GM18867 (cell line): ENCODE measurements around the gene RTP3.
A peak's percentile ranks its signal among the peaks of the same experiment; 100 is the strongest.
"Not testable (repeated sequence)": the region's sequence is repeated elsewhere in the genome, so short reads cannot be mapped to it uniquely, and the experiment has no call there.

Source experiments
- ATAC-seq: cut with Tn5 transposase; IDR thresholded peaks from one replicate; pipeline ENCODE4 v1.9.1; 2021; ENCODE audit warnings: mild to moderate bottlenecking, moderate library complexity; ENCODE audit not compliant: unreplicated experiment

The RTP3 gene

DNA sequence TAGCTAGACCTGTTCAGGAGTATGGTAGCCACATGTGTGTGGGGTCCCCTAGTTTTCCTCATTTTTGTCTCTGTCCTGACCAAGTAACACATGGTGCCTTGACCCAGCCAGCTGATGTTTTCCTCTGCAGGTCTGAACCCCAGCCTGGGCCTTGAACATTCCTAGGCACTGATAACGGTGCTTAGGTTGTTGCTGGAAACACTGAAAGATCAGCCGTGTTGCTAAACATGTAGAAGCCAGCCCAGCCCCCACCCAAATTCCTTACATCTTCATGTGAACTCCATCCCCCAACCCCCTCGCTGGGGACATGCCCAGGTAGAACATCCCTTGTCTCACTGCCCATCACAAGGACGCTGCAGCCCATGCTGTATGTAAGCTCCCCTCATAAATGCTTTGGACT, 18.7 kb downstream of the RTP3 start:
- ATAC-seq = no peak

DNA sequence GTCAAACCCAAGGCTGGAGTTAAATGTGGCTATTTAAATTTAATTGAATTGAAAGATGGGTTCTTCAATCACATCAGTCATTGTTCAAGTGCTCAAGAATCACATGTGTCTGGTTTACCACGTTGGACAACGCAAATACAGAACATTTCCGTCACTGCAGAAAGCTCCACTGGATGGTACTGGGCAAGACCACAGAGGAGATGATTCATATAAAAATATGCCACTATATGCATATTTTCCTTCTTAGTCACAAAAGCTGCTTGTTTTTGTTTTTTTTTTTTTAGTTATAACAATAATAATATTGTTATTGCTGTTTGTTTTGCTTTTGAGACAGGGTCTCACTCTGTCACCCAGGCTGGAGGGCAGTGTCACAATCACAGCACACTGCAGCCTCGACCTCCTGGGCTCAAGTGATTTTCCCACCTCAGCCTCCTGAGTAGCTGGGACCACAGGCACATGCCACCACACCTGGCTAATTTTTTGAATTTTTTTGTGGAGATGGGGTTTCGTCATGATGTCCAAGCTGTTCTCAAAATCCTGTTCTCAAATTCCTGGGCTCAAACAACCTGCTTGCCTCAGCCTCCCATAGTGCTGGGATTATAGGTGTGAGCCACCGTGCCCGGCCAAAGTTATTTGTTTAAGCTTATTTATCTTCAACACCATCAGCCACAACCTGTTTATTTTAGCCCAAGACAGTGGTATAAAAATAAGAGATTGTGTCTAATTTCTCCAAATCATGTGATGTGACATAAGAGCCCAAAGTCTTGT, 19.4 kb downstream of the RTP3 start:
- ATAC-seq = no peak

DNA sequence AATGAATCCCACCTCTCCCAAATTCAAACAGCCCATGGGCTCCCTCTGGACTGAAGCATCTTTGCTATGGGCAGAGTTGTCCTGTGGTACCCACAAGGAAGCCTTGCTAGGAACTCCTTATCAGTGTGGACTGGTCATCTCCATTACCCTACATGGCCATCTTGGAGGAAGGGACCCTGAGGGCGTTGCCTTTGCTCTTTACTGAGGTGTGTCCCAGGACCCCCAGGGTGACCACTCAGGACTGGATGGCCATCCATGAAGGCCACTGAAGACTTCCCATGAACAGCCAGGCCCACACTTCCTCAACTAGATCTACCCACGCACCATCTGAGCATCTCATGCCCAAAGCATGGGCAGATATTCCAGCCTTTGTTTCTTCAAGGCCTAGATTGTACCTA, 20.0 kb downstream of the RTP3 start:
- ATAC-seq = no peak

DNA sequence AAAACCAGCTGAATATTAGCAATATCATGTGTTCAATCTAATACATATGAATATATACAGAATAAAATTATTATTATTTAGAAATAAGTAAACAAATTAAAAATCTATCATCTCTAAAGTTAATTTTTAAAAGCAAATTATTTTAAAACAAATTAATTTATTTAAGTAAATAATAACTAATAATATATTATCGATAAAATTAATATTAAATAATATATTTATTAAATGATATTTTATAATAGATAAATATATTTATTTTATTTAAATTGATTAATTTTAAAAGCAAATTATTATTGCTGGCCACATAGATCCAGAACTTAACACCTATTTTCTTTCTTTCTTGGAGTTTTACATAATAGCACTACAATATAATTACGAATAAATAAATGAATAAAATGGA, 22.2 kb downstream of the RTP3 start:
- no peak for ATAC-seq

DNA sequence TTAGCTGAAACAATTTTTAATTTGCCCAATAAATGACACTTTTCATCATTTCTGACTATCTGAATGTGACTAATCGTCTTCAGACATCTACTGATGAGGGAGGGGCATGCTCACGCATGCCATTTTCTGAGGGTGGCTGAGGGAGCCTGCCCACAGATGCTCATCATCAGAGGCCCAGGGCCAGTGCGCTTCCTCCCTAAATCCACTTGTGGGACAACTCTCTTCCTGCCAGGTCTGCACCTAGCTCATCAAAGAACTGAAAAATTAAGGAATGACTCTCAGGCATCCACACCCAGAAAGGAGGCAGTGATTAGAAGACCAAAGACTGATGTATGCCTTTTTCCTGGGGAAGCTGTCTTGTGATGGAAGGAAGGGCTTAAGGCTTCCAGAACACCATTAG, 22.8 kb downstream of the RTP3 start:
- no peak for ATAC-seq

DNA sequence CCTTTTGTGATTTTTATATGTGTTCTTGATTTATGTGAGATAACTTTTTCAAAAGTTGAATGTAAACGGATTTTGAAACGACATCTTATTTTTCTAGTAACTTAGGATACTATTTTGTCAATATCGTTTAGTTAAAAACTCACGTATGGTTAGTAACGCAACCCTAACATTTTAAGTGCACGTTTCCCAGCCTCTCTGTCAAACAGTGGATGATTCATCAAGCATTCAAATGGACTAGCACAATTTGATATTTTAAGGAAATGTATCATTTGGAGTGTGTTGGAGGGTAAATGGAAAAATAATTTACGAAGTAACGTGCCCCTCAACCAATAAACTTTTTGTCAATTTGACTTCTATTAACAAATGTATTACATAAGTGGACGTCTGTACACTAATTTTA, 23.3 kb downstream of the RTP3 start:
- ATAC-seq = no peak

DNA sequence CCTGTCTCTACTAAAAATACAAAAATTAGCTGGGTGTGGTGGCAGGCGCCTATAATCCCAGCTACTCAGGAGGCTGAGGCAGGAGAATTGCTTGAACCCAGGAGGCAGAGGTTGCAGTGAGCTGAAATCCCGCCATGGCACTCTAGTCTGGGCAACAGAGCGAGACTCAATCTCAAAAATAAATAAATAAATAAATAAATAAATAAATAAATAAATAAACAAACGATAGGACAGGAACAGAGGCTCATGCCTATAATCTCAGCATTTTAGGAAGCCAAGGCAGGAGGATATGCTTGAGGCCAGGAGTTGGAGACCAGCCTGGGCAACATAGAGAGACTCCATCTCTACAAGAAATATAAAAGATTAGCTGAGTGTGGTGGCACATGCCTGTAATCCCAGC, 24.4 kb downstream of the RTP3 start:
- ATAC-seq = not testable (repeated sequence)

DNA sequence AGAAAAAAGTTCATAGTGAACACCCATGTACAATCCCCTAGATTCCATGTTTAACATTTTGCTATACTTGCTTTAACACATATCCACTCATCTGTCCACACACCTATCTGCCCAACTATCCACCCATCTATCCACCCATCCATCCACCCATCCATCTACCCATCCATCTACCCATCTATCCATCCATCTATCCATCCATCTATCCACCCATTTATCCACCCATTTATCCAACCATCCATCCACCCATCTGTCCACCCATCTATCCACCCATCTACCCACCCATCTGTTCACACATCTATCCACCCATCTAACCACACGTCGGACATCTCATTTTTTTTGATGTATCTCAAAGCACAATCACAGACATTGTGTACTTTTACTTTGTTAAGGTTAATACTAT, 25.8 kb downstream of the RTP3 start:
- no peak for ATAC-seq

DNA sequence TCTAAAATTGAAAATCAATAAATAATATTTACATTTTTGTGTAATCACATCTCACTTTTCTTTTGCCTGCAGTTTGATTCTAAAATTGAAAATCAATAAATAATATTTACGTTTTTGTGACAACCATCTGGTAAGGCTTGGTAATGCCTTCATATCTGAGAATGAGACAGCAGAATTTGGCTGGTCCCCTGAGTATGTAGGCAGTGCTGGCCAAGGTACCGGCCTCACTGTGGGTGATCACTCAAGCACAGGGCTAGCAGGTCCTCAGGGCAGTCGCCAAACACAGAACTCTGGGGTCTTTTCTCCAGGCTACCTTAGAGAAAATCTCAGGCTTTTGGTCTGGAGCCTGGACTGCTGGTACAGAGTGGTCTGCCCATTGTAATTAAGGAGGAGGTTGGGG, 26.2 kb downstream of the RTP3 start:
- ATAC-seq = no peak

DNA sequence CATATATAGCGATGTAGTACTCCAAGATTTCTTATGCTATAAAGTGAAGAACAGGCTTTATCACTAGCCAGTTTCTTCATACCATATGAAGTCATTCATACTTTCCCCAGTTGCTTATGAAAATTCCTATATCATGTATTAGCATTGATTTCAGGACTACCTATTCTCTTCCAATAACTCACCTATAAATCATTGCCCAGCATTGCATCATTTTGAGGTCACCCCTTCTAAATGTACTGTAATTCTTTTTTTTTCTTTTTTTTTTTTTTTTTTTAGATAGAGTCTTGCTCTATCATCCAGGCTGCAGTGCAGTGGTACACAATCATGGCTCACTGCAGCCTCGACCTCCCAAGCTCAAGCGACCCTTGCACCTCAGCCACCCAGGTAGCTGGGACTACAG, 27.1 kb downstream of the RTP3 start:
- no peak for ATAC-seq

DNA sequence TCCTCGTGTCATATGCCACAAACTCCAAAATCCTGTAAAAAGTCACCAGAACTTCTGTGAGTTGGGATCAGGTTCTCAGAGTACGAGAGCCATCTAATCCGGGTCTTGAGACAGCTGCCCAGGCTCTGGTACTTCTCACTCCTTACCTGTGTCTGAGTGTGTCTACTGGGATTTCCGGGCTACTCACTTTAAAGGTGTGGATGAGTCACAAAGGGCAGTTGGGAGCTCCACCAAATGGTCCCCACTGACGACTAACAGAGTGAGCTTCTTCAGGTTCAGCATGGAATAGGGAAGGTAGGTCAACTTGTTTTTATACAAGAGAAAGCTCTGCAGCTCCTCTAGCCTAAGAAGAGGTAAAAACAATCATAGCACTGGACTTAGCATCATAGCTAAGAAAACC, 29.5 kb downstream of the RTP3 start:
- ATAC-seq = no peak

DNA sequence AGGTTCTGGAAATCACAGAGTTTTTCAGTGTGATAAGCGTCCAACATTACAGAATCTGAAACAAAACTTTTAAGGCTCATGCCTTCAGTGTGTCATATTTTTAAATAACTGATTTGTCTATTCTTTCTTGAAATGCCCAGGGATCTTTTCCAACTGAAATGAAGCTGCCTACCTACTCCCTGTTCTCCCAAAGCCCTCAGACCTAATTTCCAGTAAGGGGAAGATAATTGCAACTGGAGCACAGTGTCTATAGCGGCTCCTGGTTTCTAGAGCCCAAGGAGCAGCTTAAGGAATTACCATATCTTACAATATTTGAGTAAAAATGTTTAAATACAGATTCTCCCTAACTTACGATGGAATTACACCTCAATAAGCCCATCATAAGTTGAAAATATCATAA, 35.3 kb downstream of the RTP3 start:
- ATAC-seq = no peak

DNA sequence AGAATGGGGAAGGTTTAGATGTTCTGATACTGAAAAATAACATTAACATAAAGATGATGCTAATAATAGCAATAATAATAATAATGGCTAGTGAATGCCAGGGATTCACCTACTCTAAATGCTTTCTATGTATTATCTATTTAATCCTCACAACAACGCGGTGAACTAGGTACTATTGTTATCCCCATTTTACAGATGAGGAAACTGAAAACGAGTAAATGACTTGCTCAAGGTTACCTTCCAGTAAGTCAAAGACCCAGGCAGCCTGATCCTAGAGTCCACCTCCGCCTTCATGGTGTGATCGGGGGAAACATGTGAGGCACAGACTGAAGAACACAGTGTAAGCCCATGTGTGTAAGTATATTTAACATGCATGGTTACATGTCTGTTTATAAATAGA, 38.0 kb downstream of the RTP3 start:
- no peak for ATAC-seq

DNA sequence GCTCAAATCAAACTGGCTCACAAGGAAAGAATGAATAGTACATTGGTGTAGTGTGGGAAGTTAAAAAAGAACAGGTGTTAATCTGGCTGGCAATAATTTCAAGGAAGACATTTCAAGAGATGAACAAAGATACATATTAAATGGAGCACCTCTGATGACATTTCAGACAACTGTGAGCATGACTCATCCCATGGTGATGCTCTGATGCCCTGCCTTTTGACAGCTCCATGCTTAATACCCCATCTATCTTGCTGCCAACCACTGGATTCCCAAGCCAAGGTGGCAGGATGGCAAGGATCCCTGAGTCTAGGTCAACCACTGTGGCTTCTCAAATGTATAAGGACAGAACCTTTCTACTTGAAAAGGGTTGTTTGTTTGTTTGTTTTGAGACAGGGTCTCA, 39.0 kb downstream of the RTP3 start:
- ATAC-seq = no peak

DNA sequence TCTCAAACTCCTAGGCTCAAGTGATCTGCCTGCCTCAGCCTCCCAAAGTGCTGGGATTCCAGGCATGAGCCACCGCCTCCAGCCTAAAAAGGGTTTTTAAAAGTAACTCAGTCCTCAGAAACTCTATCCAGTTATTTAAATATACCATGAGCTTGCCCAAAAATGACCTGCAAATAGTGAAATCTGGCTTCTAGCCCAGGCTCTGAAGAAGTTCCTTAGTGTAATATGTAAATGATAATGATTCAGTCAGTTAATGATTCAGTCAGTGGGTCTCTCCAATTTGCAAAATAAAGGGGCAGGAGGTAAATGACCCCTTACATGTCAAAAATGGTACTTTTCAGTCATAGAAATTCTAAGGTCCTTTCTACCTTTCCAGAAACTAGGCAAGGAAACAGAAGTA, 39.5 kb downstream of the RTP3 start:
- ATAC-seq = no peak

DNA sequence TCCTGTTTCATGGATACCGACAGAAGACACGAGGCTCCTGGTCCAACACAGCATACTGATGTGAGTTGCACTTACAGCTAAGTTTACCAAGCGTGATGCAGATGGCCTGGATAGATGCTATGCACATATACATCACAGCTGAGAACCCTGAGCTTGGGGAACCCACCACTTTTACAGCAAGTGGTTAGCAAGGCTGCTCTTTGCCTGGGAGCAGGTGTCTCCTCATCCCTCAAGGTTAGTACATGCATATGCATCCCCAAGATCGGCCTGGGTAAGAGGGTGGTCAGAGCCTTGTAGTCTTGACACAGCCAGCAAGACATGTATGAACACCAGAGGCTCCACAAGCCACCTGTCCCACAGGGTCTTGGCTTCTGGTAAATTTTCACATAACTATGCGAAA, 40.0 kb downstream of the RTP3 start:
- ATAC-seq = no peak

DNA sequence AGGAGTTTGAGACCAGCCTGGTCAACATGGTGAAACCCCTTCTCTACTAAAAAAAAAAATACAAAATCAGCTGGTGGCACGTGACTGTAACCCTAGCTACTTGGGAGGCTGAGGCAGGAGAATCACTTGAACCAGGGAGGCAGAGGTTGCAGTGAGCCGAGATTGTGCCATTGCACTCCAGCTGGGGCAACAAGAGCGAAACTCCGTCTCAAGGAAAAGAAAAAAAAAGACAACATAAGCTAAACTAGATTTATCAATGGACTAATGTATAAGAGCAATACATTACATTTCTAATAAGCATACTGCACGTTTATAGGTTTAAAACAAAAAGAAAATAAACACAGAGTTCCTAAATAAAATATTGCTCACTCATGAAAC, 40.6 kb downstream of the RTP3 start:
- ATAC-seq = not testable (repeated sequence)

DNA sequence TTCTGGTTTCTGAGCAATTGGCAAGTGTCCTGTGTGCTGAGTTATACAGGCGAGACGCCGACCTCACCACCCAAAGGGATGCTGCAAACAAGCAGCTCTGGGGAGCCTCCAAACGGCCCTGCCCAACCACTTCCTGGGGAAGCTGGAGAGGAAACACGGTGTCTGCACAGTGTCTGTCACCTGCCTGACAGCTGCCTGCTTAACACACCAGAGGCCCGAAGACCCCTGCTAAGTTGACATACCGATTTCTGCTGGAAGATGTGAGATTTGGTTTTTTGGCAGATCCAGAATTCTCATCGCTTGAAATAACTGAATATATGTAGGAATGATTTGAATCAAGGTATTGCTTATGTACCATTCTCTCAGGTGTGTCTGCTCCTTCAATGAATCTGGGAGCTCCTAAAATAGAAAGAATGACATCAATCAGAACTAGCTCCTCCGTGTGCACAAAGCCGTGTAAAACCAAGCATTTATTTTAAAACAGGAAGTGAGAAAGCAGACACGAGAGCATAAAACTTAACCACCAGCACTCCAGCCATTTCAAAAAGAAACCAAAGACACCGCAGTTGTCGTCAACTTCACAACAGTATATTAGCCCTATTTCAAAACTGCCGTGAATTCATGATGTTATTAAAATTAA, 41.1 kb downstream of the RTP3 start:
- peak; percentile 83 for ATAC-seq

DNA sequence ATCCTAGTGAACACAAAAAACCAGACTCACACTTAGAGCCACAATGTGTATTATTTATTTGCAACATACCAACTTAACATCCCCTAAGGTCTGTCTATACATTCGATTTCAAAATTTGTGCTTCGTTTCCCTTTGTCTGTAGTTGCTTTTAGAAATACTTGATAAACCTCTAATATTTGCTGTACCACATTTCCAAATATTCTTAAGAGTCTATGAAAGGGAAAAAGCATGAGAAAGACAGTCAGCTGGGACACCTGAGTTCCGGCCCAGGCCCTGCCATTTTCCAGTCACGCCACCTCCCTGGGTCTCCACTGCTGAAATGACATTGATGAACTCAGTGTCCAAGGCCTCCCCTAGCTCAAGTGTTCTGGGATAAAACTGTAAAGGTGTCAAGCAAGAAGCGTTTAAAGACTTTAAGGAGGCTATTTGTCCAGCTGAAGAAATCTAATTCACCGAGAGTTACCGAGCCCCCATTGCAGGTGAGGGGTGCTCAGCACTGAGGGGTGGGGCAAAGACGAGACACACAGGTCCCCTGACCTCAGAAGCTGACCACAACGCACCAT, 41.7 kb downstream of the RTP3 start:
- no peak for ATAC-seq

DNA sequence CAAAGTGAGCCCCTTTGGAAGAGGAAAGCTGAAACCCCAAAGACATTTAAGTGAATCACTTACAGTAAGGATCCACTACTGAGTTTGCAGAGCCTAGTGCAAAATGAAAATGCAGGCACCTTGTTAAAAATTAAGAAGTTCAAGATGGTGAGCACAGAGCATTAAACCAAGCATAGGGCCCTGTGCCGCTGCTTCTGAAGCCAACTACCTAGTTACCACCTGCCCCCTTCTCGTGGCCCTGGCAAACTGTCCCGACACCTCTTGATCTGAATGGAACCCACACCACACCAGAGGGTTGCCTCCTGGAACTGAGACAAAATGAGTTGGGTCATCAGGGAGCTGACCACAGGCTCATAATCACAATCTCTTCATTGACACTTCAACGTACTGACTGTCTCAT, 42.8 kb downstream of the RTP3 start:
- ATAC-seq = no peak

DNA sequence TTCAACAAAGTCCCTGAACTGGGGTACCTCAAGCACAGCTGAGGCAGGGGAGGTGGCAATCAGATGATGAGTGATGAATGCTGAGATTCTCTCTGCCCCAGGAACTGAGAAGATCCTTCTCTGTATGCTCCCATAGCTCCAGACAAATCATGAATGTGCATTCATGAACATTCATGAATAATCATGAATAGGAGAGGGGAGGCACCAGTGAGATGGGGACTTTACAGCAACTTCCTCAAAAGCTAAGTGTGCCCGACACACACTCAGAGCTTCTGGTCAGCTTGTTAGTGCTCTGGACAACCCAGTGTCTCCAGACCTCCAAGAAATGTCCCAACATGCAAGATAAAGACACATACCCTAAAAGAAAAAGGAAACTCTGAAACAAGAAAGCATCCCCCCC, 44.1 kb downstream of the RTP3 start:
- ATAC-seq = no peak

DNA sequence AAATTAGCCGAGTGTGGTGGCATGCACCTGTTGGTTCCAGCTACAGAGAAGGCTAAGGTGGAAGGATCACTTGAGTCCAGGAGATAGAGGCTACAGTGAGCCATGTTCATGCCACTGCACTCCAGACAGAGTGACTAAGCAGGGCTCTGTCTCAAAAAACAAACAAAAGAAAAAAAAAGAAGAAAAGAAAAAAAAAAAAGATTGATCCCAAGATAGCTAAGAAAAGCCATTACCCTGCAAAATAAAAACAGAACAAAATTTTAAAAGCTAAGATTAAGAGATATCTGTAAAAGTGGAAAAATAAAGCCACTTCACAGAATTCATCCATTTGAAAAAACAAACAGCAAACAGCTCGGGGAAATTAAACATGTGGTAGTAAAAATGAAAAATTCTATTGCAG, 44.6 kb downstream of the RTP3 start:
- ATAC-seq = no peak

DNA sequence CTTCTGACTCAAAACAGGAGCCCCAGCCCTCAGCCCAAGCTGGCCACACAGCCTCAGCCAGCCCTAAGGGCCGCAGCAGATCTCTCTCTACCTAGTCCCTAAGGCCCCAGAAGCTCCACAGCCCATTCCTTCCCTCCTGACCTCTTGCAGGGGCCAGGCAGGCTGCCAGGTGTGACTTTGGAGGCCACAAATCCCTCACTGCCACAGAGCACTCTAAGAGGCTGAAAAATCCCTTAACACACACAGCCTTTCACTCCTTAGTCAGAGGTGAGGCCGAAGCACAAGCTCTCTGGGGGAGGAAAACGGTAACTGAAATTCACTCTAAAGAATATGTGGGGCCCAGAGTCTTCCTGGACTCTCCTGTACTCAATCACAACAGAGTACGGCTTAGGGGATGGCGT, 45.0 kb downstream of the RTP3 start:
- ATAC-seq = no peak
